Stimulated activated CD8-positive, alpha-beta memory T cell treated with anti-CD3 and anti-CD28 coated beads, Interleukin-12 subunit alpha, Interleukin-12 subunit beta, amount 100 ng/mL, for 24 hours (primary cell): ENCODE results near the gene NATD1.

Source experiments
- DNase-seq: peaks from one replicate; pipeline ENCODE4 v3.0.0-alpha.2; 2020; ENCODE audit errors: extremely low read depth

The NATD1 gene

GRCh38 chr17:21289902-21290571, 36.8 kb upstream of the NATD1 start:
- no peak for DNase-seq

- DNase-seq, result no peak
These were observed 36.1 kb upstream of the NATD1 start for GRCh38 chr17:21289175-21289901.

- DNase-seq, result no peak
These were observed 35.4 kb upstream of the NATD1 start for GRCh38 chr17:21288571-21289017.

GRCh38 chr17:21287703-21288449, 34.7 kb upstream of the NATD1 start:
- peak; percentile 96 for DNase-seq

GRCh38 chr17:21286909-21287702, 33.9 kb upstream of the NATD1 start:
- DNase-seq, result no peak

GRCh38 chr17:21286066-21286770, 33.0 kb upstream of the NATD1 start:
- no peak for DNase-seq

- no peak for DNase-seq
These were observed 32.2 kb upstream of the NATD1 start for GRCh38 chr17:21285164-21286065.

- DNase-seq, result peak; percentile 95
These were observed 31.3 kb upstream of the NATD1 start, which contains the start of gene MAP2K3 for GRCh38 chr17:21284319-21285163. Gene MAP2K3, plus strand, starts transcription at chr17:21284711. Its CDS starts 210 bp downstream, at chr17:21284921.

- DNase-seq, result no peak
These were observed 30.5 kb upstream of the NATD1 start for GRCh38 chr17:21283482-21284318.

GRCh38 chr17:21282850-21283249, 29.6 kb upstream of the NATD1 start:
- no peak for DNase-seq

GRCh38 chr17:21282231-21282630, 29.0 kb upstream of the NATD1 start:
- no peak for DNase-seq

- DNase-seq, result peak; percentile 65
These were observed 26.9 kb upstream of the NATD1 start for GRCh38 chr17:21280081-21280518.

GRCh38 chr17:21279582-21279981, 26.4 kb upstream of the NATD1 start:
- no peak for DNase-seq

GRCh38 chr17:21279198-21279535, 26.0 kb upstream of the NATD1 start:
- no peak for DNase-seq

GRCh38 chr17:21278450-21279197, 25.4 kb upstream of the NATD1 start:
- no peak for DNase-seq

- DNase-seq, result no peak
These were observed 24.1 kb upstream of the NATD1 start for GRCh38 chr17:21277332-21277731.

- DNase-seq, result no peak
These were observed 23.0 kb upstream of the NATD1 start for GRCh38 chr17:21276264-21276588.
